Tibial artery (tissue), 4 donors: ENCODE measurements around the gene SCAMP4.
A peak's percentile ranks its signal among the peaks of the same experiment; 100 is the strongest.

ENCODE experiments used
- DNase-seq, 2 donors: peaks; one replicate each; pipeline ENCODE4 v3.0.0-alpha.2; 2019
- H3K27ac ChIP-seq, 2 donors: fragments of 200-600 bp; sonication (generic) in 1 of 2; 1 replicate in 1 of 2; 2 replicates in 1 of 2; pipeline ENCODE4 v1.5.1; 2018 to 2019; ENCODE audit warnings: mild to moderate bottlenecking in 1 of 2
- H3K27me3 ChIP-seq, 2 donors: fragments of 200-600 bp; sonication (generic) in 1 of 2; one replicate each; pipeline versions ENCODE4 v1.5.1 to v1.6.0; 2016 to 2019
- H3K36me3 ChIP-seq, 3 donors: fragments of 200-600 bp; sonication (generic) in 2 of 3; one replicate each; pipeline ENCODE4 v1.5.1; 2016 to 2019; ENCODE audit warnings: mild to moderate bottlenecking in 2 of 3
- H3K4me1 ChIP-seq, 4 donors: fragments of 200-600 bp; sonication (generic) in 2 of 4; 1 replicate in 3 of 4; 2 replicates in 1 of 4; pipeline ENCODE4 v1.5.1; 2016 to 2019
- H3K4me3 ChIP-seq, 2 donors: fragments of 200-600 bp; sonication (generic) in 1 of 2; 1 replicate in 1 of 2; 2 replicates in 1 of 2; pipeline ENCODE4 v1.5.1; 2018 to 2019; ENCODE audit warnings: mild to moderate bottlenecking in 2 of 2
- H3K9me3 ChIP-seq, 3 donors: fragments of 200-600 bp; sonication (generic) in 1 of 3; one replicate each; pipeline ENCODE4 v1.5.1; 2016 to 2019
- intact Hi-C: fragments of 100-400 bp; cut with DNase I; formaldehyde crosslinking; loops from one replicate; pipeline ENCODE4 v1.15.0; 2023; ENCODE audit warnings: low total_unique reads
- TF ChIP-seq, protein P1 (sequence below), 2 experiments: fragments of 200-600 bp in 1 of 2; fragments of 450-650 bp in 1 of 2; IDR thresholded peaks; one replicate each; pipeline ENCODE4 v1.5.1; 2017 to 2019; ENCODE audit warnings: antibody characterized with exemption in 2 of 2, mild to moderate bottlenecking in 1 of 2, moderate library complexity in 1 of 2

SCAMP4 gene

DNA sequence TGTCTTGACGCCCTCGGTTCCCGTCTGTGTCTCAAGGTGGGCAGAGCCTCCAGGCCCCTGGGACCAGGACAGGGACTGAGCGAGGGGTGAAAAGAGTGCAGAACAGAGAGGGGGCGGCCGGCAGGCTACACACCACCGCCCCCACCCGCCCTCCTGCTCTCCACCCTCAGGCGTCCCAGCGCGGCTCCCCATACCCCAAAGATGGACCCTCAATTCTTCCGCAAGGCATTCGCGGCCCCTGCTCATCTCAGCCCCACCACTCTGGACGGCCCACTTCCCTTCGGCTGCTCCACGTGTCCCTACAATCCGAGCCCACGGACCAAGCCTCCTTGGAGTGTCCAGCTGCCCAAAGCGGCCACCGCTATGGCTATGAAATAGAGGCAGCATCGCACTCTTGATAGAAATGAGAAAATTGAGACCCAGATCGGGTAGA lies 43.6 kb upstream of the SCAMP4 start:
- DNase-seq: no peak
- intact Hi-C loops: no loop called here
- no peaks in the 10 kb centered on the region for H3K27me3 ChIP-seq
- peak overlapping the region; percentile 63 to 71 for H3K4me3 ChIP-seq
- H3K36me3 ChIP-seq: no peaks in the 10 kb centered on the region
- no peaks in the 10 kb centered on the region for H3K9me3 ChIP-seq
- TF ChIP-seq, protein P1, sequence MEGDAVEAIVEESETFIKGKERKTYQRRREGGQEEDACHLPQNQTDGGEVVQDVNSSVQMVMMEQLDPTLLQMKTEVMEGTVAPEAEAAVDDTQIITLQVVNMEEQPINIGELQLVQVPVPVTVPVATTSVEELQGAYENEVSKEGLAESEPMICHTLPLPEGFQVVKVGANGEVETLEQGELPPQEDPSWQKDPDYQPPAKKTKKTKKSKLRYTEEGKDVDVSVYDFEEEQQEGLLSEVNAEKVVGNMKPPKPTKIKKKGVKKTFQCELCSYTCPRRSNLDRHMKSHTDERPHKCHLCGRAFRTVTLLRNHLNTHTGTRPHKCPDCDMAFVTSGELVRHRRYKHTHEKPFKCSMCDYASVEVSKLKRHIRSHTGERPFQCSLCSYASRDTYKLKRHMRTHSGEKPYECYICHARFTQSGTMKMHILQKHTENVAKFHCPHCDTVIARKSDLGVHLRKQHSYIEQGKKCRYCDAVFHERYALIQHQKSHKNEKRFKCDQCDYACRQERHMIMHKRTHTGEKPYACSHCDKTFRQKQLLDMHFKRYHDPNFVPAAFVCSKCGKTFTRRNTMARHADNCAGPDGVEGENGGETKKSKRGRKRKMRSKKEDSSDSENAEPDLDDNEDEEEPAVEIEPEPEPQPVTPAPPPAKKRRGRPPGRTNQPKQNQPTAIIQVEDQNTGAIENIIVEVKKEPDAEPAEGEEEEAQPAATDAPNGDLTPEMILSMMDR (IDR thresholded peaks at IDR 0.05): no peak
- peak overlapping the region in 1 of 2 donors; percentile 10 for H3K27ac ChIP-seq
- peaks cover 0 to 63% (median 51%) of the 10 kb centered on the region in 4 donors for H3K4me1 ChIP-seq

DNA sequence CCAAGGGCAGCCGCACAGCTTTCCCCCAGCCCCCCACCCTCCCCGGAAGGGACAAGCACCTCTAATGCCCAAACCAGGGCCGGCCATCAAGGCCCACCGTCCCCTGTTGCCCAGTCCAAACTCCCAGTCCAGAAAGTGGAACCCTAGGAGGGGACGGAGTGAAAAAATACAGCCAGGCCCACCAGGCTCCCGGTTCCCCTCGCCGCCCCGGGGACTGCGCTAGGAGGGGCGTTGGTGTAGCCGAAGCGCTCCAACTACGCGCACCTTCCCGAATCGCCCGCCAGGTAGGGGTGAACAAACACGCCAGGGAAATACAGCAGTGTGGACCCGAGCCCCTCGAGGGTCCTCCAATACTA lies 43.2 kb upstream of the SCAMP4 start:
- no peak for DNase-seq
- TF ChIP-seq, protein P1 (IDR thresholded peaks at IDR 0.05): no peak
- H3K4me1 ChIP-seq: peaks cover 0 to 59% (median 47%) of the 10 kb centered on the region in 4 donors
- intact Hi-C loops: no loop called here
- no peaks in the 10 kb centered on the region for H3K36me3 ChIP-seq
- H3K9me3 ChIP-seq: no peaks in the 10 kb centered on the region
- H3K27me3 ChIP-seq: no peaks in the 10 kb centered on the region
- H3K4me3 ChIP-seq: peak overlapping the region; percentile 63 to 71
- peak overlapping the region in 1 of 2 donors; percentile 10 for H3K27ac ChIP-seq

DNA sequence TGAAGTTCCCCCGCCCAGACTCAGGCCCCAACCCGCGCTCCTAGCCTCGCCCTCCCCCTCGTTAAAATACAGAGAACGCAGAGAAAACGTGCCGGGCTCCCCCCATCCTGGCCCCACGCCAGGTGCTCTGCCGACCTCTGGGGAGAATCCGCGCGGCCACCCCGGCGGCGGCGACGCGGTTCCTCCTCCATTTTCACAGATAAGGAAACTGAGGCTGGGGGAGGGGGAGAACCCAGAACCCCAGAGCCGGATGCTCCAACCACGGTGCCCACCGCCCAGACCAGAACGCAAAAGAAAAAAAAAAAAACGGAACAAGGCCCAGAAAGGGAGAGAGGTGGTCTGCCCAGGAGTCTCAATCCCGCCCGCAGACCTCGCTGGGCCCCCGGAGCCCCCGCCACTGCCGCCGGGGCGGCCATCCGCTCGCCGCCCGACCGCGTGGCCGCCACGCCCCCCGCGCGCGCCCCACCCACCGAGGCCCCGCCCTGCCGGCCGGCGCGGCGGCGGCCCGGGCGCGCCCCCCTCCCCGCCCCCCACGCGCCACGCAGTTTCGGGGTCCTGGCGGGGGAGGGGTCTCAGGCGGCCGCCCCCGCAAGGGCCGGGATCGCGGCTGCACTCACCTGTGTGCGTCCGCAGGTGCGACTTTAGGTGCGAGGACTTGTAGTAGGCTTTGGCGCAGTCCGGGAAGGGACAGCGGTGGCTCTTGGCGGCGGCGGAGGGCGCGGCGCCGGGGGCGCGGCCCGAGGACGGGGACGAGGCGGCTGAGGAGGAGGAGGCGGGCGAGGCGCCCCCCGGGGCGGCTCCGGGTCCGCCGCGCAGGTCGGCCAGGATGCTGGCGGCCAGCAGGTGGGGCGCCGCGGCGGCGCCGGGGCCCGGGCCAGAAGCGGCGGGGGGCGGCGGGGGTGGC lies 42.5 kb upstream of the SCAMP4 start:
- Histone ChIP-seq H3K4me1 (peaks cover 0 to 52% (median 41%) of the 10 kb centered on the region in 4 donors), H3K27me3 (no peaks in the 10 kb centered on the region), H3K4me3 (peak overlapping the region; percentile 63 to 71), H3K36me3 (no peaks in the 10 kb centered on the region), H3K9me3 (no peaks in the 10 kb centered on the region), H3K27ac (peak overlapping the region in 1 of 2 donors; percentile 10)
- TF ChIP-seq, protein P1 (IDR thresholded peaks at IDR 0.05): no peak
- no peak for DNase-seq
- intact Hi-C loops: no loop called here

DNA sequence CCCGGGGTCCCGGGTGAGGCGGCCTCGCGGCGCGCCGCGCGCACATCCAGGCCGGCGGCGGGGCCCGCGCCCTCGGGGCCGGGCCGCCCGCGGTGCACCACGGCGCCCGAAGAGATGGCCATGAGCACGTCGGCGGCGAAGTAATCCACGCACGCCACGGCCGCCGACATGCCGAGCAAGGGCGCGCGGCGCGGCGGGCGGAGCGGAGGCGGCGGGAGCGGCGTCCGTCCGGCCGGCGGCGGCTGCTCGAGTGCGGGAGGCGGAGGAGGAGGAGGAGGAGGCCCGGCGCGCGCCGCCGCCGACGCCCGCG lies 41.9 kb upstream of the SCAMP4 start, which contains the start of gene KLF16:
Gene KLF16 (minus strand): TSS at position 252 of the 310 bp plus-strand sequence. CDS start 82 bp downstream, at position 170.
- DNase-seq: no peak
- Histone ChIP-seq H3K27ac (peak within 1 kb of the TSS; percentile 78 to 81), H3K36me3 (no peaks in the 10 kb centered on the region), H3K27me3 (no peaks in the 10 kb centered on the region), H3K4me3 (peak within 1 kb of the TSS; percentile 63 to 71), H3K4me1 (peaks cover 0 to 46% (median 35%) of the 10 kb centered on the region in 4 donors), H3K9me3 (no peaks in the 10 kb centered on the region)
- intact Hi-C loops: no loop called here
- TF ChIP-seq, protein P1 (IDR thresholded peaks at IDR 0.05): no peak

DNA sequence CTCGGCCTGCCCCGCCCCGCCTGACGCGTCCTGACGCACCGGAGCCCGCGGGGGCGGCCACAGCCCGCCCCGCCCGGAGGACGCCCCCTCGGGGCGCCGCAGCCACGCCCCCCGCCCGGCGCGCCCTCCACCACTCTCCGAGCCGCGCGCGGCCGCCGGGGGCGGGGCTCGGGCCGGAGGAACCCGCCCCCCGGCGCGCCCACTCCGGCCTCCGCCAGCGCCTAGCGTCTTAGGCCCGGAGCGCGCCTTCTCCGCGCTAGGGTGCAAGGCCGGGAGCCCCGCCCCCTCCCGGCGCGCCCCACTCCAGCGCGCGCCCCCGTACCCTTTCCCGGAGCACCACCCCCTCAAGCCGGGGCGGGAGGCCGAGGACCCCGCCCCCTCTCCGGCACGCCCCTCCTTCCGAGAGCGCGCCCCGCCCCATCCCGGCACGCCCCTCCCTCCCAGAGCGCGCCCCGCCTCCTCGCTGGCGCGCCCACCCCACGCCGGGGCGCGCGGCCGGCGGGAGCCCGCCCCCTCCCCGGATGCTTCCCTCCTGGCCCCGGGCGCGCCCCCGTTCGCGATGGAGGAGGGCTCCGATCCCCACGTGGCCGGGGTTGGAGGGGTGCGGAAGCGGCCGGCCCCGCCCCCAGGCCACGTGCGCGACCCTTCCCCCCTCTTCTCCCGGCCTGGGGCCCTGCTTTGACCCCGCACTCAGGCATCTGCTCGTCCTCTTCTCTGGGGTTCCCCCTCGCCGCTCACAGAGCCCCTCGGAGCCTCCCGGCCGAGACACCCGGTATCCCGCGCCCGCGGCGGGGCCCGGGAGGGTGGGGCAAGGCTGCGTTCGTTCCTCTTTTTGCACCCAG lies 41.3 kb upstream of the SCAMP4 start:
- peak; percentile 86 to 93 for DNase-seq
- peak overlapping the region; percentile 78 to 81 for H3K27ac ChIP-seq
- no peaks in the 10 kb centered on the region for H3K27me3 ChIP-seq
- H3K9me3 ChIP-seq: no peaks in the 10 kb centered on the region
- peaks cover 0 to 45% (median 35%) of the 10 kb centered on the region in 4 donors for H3K4me1 ChIP-seq
- no peaks in the 10 kb centered on the region for H3K36me3 ChIP-seq
- H3K4me3 ChIP-seq: peak overlapping the region; percentile 63 to 71
- intact Hi-C loops: no loop called here
- TF ChIP-seq, protein P1 (IDR thresholded peaks at IDR 0.05): no peak
